GM12878 (cell line): ENCODE results near the gene MRPS21. TPM values are rescaled to one million over a fixed set of nuclear protein-coding genes. Genes with fewer than 3 reads are reported as not detected.

ENCODE experiments used
- CBX5 ChIP-seq: sonication (generic); IDR thresholded peaks from 2 replicates; pipeline ENCODE4 v1.6.1; 2016; ENCODE audit warnings: low read depth, moderate library complexity, mild to moderate bottlenecking, inconsistent platforms
- GABPA ChIP-seq: IDR thresholded peaks from 2 replicates; pipeline ENCODE4 v1.6.1; 2014; ENCODE audit warnings: antibody characterized with exemption, low read depth, mild to moderate bottlenecking, inconsistent platforms
- IKZF2 ChIP-seq, 2 experiments: fragments of 450-650 bp; IDR thresholded peaks; 2 replicates each; pipeline ENCODE4 v1.6.1; 2017; ENCODE audit warnings: mild to moderate bottlenecking in 2 of 2, moderate library complexity in 2 of 2
- MYB ChIP-seq: fragments of 150-350 bp; IDR thresholded peaks from 2 replicates; pipeline ENCODE4 v1.6.1; 2014; ENCODE audit warnings: mild to moderate bottlenecking, low read depth, low read length, borderline replicate concordance
- MYC ChIP-seq: IDR thresholded peaks from 2 replicates; pipeline ENCODE4 v1.6.1; 2011; ENCODE audit warnings: mild to moderate bottlenecking, low read length, moderate library complexity, inconsistent platforms; ENCODE audit not compliant: insufficient read depth, insufficient replicate concordance, insufficient read length, severe bottlenecking
- NR2C1 ChIP-seq: fragments of 450-650 bp; IDR thresholded peaks from 2 replicates; pipeline ENCODE4 v1.6.1; 2017; ENCODE audit warnings: antibody characterized with exemption, mild to moderate bottlenecking, moderate library complexity
- PML ChIP-seq: IDR thresholded peaks from 2 replicates; pipeline ENCODE4 v1.6.1; 2012; ENCODE audit warnings: low read length, inconsistent platforms
- POLR2AphosphoS2 ChIP-seq: IDR thresholded peaks from 2 replicates; pipeline ENCODE4 v1.6.1; 2011; ENCODE audit warnings: low read depth, mild to moderate bottlenecking, low read length, improper control_type of control experiment, moderate library complexity
- RB1 ChIP-seq: fragments of 450-650 bp; formaldehyde crosslinking; IDR thresholded peaks from 2 replicates; pipeline ENCODE4 v1.6.1; 2017; ENCODE audit warnings: mild to moderate bottlenecking, borderline replicate concordance
- SKIL ChIP-seq: fragments of 450-650 bp; IDR thresholded peaks from 2 replicates; pipeline ENCODE4 v1.6.1; 2017; ENCODE audit warnings: mild to moderate bottlenecking, low read depth, inconsistent platforms; ENCODE audit not compliant: poor library complexity, severe bottlenecking
- SP1 ChIP-seq: IDR thresholded peaks from one replicate; pipeline ENCODE4 v1.6.1; 2011; ENCODE audit warnings: low read depth, low read length
- SUPT20H ChIP-seq: IDR thresholded peaks from 2 replicates; pipeline ENCODE4 v1.6.1; 2011; ENCODE audit warnings: low read depth, mild to moderate bottlenecking, low read length, moderate library complexity, borderline replicate concordance; ENCODE audit not compliant: control insufficient read depth
- ZBTB4 ChIP-seq: fragments of 450-650 bp; formaldehyde crosslinking; IDR thresholded peaks from 2 replicates; pipeline ENCODE4 v1.4.0; 2022; ENCODE audit warnings: mild to moderate bottlenecking, moderate library complexity
- ZNF24 ChIP-seq: fragments of 450-650 bp; IDR thresholded peaks from 2 replicates; pipeline ENCODE4 v1.6.1; 2017; ENCODE audit warnings: antibody characterized with exemption, mild to moderate bottlenecking
- ZNF592 ChIP-seq: fragments of 450-650 bp; IDR thresholded peaks from 2 replicates; pipeline ENCODE4 v1.6.1; 2017; ENCODE audit warnings: mild to moderate bottlenecking, moderate library complexity
- polyA plus RNA-seq, 11 experiments: library from polyadenylated mRNA; depleted of rRNA in 4 of 11; unstranded in 6 of 11; stranded (reverse) in 5 of 11; fragments of >200 nt; fragmentation: Nextera tagmentation in 4 of 11; fragmentation: Illumina TruSeq in 1 of 11; extraction: Ambion mirVana in 4 of 11; extraction: Trizol in 1 of 11; gene quantifications; 1 replicate in 1 of 11; 2 replicates in 10 of 11; pipeline versions ENCODE4 v1.2.1 to v1.2.3, GENCODE V29; 2011 to 2016; ENCODE audit warnings: inconsistent platforms in 2 of 11, missing spikeins in 2 of 11, low read depth in 1 of 11
- total RNA-seq, 4 experiments: library from RNA; depleted of rRNA in 3 of 4; stranded (reverse); fragments of >200 nt in 3 of 4; fragmentation: Illumina TruSeq in 1 of 4; extraction: Trizol in 1 of 4; gene quantifications; 2 replicates each; pipeline versions ENCODE4 v1.2.1 to v1.2.3, GENCODE V29; 2013 to 2021
- TF ChIP-seq, protein P1 (sequence below): IDR thresholded peaks from 2 replicates; pipeline ENCODE4 v1.6.1; 2011; ENCODE audit warnings: low read depth, low read length, improper control_type of control experiment, borderline replicate concordance
- TF ChIP-seq, protein P2 (sequence below): IDR thresholded peaks from 2 replicates; pipeline ENCODE4 v1.6.1; 2011; ENCODE audit warnings: borderline replicate concordance, low read depth, mild to moderate bottlenecking, moderate library complexity, low read length; ENCODE audit not compliant: insufficient read depth, poor library complexity, severe bottlenecking

Gene MRPS21
- total and polyA plus RNA-seq, 10 of the 15 experiments (the other 5 are each of a cell fraction or from before 2014, with no cell fraction given): 69.4 to 275 (median 103) TPM

DNA sequence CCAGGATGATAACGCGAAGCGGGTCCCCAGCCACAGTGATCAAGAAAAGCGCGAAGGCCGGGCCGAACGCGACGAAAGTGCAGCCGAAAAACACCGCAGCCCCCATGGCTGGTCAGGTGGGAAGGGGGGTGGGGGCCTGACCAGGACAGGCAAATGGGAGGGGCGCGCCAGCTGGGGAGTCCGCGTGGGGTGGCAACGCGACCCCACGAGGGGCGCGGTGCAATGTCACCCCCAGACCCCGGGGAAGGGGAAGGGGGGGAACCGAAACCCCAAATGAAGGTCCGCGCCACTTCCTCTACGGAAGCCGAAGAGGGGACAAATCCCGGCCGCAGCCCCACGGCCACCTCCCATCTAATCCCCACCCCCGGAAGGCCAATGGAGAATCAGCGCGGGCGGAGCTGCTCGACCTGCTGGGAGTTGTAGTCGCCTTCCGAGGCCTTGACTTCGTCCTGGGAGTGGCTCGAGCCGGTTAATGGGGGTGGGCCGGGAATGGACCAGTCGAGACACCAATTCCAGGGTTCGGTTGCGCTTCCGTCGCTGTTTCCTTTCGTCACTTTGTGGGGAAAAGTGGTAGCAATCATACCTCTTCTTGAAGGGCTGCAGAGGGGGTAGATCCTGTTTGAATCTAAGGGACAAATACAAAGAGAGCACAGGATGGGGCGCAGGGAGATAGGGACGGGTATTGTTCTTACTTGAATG is 24.8 kb upstream of the MRPS21 start, which contains the start of gene APH1A (continued):
- peak; percentile 58 for TF ChIP-seq NR2C1
- TF ChIP-seq PML: peak; percentile 75; the same call in 1 of the 2 replicates
- TF ChIP-seq SUPT20H: no peak
- peak; percentile 90 for TF ChIP-seq GABPA
- no peak for TF ChIP-seq ZNF592
- peak; percentile 35 for TF ChIP-seq SP1
- TF ChIP-seq MYB: no peak
- TF ChIP-seq, protein P1, sequence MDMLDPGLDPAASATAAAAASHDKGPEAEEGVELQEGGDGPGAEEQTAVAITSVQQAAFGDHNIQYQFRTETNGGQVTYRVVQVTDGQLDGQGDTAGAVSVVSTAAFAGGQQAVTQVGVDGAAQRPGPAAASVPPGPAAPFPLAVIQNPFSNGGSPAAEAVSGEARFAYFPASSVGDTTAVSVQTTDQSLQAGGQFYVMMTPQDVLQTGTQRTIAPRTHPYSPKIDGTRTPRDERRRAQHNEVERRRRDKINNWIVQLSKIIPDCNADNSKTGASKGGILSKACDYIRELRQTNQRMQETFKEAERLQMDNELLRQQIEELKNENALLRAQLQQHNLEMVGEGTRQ: no peak
- TF ChIP-seq, protein P2, sequence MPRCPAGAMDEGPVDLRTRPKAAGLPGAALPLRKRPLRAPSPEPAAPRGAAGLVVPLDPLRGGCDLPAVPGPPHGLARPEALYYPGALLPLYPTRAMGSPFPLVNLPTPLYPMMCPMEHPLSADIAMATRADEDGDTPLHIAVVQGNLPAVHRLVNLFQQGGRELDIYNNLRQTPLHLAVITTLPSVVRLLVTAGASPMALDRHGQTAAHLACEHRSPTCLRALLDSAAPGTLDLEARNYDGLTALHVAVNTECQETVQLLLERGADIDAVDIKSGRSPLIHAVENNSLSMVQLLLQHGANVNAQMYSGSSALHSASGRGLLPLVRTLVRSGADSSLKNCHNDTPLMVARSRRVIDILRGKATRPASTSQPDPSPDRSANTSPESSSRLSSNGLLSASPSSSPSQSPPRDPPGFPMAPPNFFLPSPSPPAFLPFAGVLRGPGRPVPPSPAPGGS: no peak
- TF ChIP-seq MYC: no peak
- peak; percentile 62 to 72 for TF ChIP-seq IKZF2 (IDR thresholded peaks at IDR 0.05)
- TF ChIP-seq CBX5: no peak
- peak; percentile 36; the same call in 1 of the 2 replicates for TF ChIP-seq RB1
- no peak for TF ChIP-seq POLR2AphosphoS2
- TF ChIP-seq ZNF24: 0 out of 2 replicates have a peak, but pooled peaks have one; percentile 8
- no peak for TF ChIP-seq ZBTB4 (CRISPR knock-in tag)
- no peak for TF ChIP-seq SKIL
